Left kidney (tissue), 2 donors: ENCODE measurements around the gene NEURL2. TPM values are rescaled to one million over a fixed set of nuclear protein-coding genes. Genes with fewer than 3 reads are reported as not detected.
A peak's percentile ranks its signal among the peaks of the same experiment; 100 is the strongest.
"Not testable (repeated sequence)": the region's sequence is repeated elsewhere in the genome, so short reads cannot be mapped to it uniquely, and the experiment has no call there.

Source experiments
- DNase-seq: peaks from one replicate; pipeline ENCODE4 v3.0.0-alpha.2; 2013
- polyA plus RNA-seq: library from polyadenylated mRNA; unstranded; fragments of 120-200 nt; gene quantifications from one replicate; pipeline ENCODE4 v1.2.1, GENCODE V29; 2013; ENCODE audit not compliant: insufficient read length

Gene NEURL2
- polyA plus RNA-seq, 1 donor = 7.3 TPM

GRCh38 chr20:45902199-45902701 is 11.2 kb upstream of the NEURL2 start:
- DNase-seq = no peak

GRCh38 chr20:45901332-45901731 is 10.3 kb upstream of the NEURL2 start:
- not testable (repeated sequence) for DNase-seq

DNA sequence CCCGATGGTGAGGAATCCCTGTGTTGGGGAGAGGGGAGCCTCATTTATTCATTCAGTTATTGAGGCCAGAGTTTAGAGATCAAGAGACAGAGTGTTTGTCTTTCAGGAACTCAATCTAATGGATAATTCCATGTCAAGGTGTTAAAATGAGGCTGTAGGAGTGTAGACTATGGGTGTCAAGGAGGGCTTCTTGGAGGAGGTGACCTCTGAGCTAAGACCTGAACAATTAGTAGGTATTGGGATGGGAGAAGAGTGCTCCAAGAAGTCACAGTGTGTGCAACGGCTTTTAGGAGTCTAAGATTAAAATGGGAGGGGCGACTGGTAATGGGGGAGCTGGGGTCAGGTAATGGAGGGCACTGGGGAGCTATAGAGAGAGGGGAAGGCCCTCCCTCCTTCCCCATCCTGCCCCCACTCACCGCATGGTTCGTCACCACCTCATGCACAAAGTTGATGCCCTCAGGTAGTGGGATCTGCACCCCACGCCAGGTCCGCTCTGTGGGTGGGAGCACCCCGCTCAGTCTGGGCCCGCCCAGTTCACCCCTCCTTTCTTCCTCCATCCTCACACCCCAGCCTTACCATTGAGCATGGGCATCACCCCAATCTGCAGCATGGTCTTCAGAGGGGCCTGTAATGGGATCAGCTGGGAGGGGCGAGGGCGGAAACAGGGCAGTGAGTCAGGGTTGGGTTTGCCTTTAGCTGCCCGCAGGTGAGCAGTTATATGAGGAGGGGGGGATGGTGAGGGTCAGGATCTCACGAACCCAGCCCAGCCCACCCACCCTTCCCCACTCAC is 8.2 kb upstream of the NEURL2 start:
- DNase-seq = no peak

DNA sequence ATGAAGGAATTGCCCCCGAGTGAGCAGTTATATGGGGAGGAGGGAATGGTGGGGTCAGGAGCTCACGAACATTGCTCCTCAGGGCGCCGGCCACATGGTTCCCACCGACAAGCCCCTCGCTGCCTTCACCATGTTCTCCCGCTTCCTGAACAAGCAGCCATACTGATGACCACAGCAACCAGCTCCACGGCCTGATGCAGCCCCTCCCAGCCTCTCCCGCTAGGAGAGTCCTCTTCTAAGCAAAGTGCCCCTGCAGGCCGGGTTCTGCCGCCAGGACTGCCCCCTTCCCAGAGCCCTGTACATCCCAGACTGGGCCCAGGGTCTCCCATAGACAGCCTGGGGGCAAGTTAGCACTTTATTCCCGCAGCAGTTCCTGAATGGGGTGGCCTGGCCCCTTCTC is 7.3 kb upstream of the NEURL2 start:
- DNase-seq = no peak

GRCh38 chr20:45897692-45898091 is 6.7 kb upstream of the NEURL2 start:
- DNase-seq = no peak

DNA sequence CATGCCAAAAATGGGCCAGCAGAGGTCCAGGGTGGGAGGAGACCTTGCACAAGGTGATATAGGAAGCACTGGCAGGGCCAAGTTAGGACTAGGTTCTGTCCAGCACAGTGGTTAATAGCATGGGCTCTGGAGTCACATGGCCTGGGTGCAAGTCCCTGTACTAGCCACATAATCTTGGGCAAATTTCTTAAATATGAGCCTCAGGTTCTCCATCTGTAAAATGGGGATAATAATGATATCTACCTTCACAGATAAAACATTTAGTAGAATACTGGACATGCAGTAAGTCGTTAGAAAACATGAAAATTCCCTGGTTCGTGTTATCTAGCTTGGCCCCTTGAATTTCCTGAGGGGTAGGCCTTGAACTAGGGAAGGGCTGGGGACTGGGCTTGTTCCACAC is 6.3 kb upstream of the NEURL2 start:
- DNase-seq = no peak

- no peak for DNase-seq
Observed at GRCh38 chr20:45896641-45897161, 5.7 kb upstream of the NEURL2 start.

DNA sequence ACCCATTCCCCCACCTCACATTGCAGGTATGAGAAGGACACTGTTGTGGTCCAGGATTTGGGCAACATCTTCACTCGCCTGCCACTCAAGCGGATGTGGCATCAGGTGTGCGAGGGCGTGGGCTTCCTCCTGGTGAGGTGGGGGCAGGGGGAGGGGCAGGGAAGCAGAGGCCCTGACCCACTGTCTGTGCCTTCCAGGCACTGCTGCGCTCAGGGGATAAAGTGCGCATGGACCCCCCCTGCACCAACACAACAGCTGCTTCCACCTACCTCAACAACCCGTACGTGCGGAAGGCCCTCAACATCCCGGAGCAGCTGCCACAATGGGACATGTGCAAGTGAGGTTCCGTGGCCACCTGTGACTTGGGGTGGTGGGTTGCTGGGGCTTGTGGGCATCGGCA is 3.8 kb upstream of the NEURL2 start:
- DNase-seq = no peak

DNA sequence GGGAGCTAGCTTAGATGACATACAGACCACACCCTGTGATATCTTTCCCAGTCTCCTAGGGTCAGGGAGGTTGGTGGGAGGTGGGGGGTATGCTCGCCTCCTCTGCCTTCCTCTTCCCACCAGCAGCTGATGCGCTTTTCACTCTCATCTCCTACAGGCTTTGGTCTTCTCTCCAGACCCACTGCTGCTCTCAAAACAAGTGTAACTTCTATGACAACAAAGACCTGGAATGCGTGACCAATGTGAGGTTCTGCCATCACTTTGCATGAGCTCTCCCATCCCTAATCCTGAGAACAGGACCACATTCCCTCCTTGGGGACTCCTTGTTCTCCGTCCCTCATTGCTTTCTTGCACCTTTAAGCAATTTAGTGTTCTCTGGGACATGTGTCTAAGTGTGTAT is 2.8 kb upstream of the NEURL2 start:
- DNase-seq = no peak

- no peak for DNase-seq
Observed at GRCh38 chr20:45892828-45893500, 2.0 kb upstream of the NEURL2 start.

- DNase-seq = no peak
Observed at GRCh38 chr20:45892049-45892825, 1.2 kb upstream of the NEURL2 start.

GRCh38 chr20:45890077-45890984 is 677 bp downstream of the NEURL2 start:
- DNase-seq = peak; percentile 89

- no peak for DNase-seq
Observed at GRCh38 chr20:45888681-45889080, 2.3 kb downstream of the NEURL2 start.

DNA sequence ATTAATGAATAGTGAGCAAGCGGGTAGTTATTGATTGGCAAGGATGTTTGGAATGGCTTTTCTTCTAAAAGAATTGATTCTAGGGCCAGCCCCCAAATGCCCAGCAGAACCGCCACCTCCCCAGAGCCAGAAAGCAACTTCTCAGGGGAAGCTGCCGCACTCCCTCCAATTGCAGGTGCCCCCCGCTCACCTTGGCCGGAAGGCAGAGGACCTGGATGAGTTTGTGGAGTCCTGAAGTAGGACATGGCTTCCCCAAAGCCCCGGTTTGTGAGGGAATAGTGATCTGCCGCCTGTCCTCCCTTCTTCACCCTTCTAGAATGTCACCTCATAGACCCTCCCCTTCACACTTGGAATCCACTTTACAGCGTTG is 3.7 kb downstream of the NEURL2 start, which contains the start of gene SPATA25:
Gene SPATA25, minus strand, starts transcription at position 277 of the 370 bp plus-strand sequence. Its CDS starts 32 bp downstream, at position 245.
- DNase-seq = no peak

DNA sequence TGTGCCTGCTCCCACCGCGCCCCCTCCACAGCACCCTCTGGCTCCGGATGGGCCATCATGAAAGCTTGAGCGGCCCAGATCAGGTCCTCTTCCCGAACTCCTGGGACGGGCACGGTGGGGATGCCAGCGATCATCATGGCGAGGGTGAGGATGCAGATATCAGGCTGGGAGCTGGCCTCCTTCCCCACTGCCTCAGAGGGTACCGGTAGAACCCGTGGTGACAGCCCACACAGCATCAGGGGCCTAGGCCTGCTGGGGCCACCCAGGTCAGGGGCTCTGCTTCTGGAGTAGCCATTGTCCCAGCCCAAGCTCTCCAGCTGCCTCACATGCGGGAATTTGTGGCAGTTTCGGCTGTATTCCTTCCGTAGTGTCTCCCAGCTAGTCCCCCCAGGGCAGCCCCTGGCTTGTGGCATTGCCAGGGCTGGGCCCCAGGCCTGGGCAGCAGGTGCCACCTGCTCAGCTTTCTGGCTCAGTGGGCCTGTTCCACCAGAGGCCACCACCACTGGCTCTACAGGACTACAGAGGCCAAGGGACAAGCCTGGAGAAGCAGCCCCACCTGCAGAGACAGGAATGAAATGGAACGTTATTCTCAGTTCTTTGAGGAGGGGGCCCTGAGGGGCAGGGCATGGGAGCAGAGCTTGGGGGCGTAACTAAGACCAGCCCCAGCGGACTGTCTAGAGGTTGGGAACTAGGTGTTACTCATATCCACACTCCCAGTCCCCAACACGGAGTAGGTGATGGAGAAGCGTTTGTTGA is 4.2 kb downstream of the NEURL2 start:
- no peak for DNase-seq

DNA sequence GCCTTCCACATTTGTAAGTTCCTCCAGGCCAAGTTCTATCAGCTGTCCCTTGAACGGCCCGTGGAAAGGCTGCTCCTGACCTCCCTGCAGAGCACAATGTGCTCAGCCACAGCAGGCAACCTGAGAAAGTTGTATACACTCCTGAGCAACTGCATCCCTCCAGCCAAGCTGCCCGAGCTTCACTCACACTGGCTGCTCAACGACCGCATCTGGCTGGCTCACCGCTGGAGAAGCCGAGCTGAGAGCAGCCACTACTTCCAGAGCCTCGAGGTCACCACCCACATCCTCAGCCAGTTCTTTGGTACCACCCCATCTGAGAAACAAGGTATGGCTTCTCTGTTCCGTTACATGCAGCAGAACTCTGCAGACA is 7.9 kb downstream of the NEURL2 start:
- no peak for DNase-seq

GRCh38 chr20:45882469-45883099 is 8.4 kb downstream of the NEURL2 start:
- DNase-seq = no peak

GRCh38 chr20:45880988-45881788 is 9.8 kb downstream of the NEURL2 start, which contains the start of gene ZSWIM1:
Gene ZSWIM1 (plus strand): TSS chr20:45881227. CDS start chr20:45882593, 1,366 bp downstream.
- peak; percentile 100 for DNase-seq
